HG02763 (cell line): ENCODE data around the gene ITPR1.

Experiments used
- ATAC-seq: cut with Tn5 transposase; IDR thresholded peaks from one replicate; pipeline ENCODE4 v1.9.1; 2021; ENCODE audit warnings: mild to moderate bottlenecking, moderate library complexity; ENCODE audit not compliant: unreplicated experiment

ITPR1 gene

GRCh38 chr3:4508048-4508981 lies 15.2 kb downstream of the ITPR1 start:
- peak; percentile 67 for ATAC-seq

GRCh38 chr3:4509043-4509442 lies 15.9 kb downstream of the ITPR1 start:
- ATAC-seq, result no peak

- no peak for ATAC-seq
Measured at GRCh38 chr3:4509983-4510755, 17.0 kb downstream of the ITPR1 start.

- no peak for ATAC-seq
Measured at GRCh38 chr3:4511491-4512262, 18.5 kb downstream of the ITPR1 start.

GRCh38 chr3:4512895-4513616 lies 19.9 kb downstream of the ITPR1 start:
- no peak for ATAC-seq

- ATAC-seq, result no peak
Measured at GRCh38 chr3:4514321-4514720, 21.2 kb downstream of the ITPR1 start.

GRCh38 chr3:4514916-4515315 lies 21.8 kb downstream of the ITPR1 start:
- ATAC-seq, result no peak

- ATAC-seq, result no peak
Measured at GRCh38 chr3:4515916-4516579, 22.9 kb downstream of the ITPR1 start.

- ATAC-seq, result no peak
Measured at GRCh38 chr3:4517093-4517492, 23.9 kb downstream of the ITPR1 start.

- no peak for ATAC-seq
Measured at GRCh38 chr3:4517643-4518311, 24.6 kb downstream of the ITPR1 start.

- ATAC-seq, result no peak
Measured at GRCh38 chr3:4520033-4520816, 27.1 kb downstream of the ITPR1 start.

- no peak for ATAC-seq
Measured at GRCh38 chr3:4522947-4523346, 29.8 kb downstream of the ITPR1 start.

- no peak for ATAC-seq
Measured at GRCh38 chr3:4523710-4524698, 30.9 kb downstream of the ITPR1 start.

GRCh38 chr3:4525560-4526223 lies 32.5 kb downstream of the ITPR1 start:
- no peak for ATAC-seq

- ATAC-seq, result no peak
Measured at GRCh38 chr3:4528320-4528719, 35.2 kb downstream of the ITPR1 start.

GRCh38 chr3:4528819-4529600 lies 35.9 kb downstream of the ITPR1 start:
- no peak for ATAC-seq
